IPS DF 19.7 (cell line): ENCODE results near the gene NREP.

ENCODE experiments used
- DNase-seq: peaks from one replicate; pipeline ENCODE4 v3.0.0-alpha.2; 2013; ENCODE audit warnings: low read depth, low spot score

NREP gene

GRCh38 chr5:111756581-111757354 is at the start of gene NREP:
TSS of gene NREP (minus strand) at chr5:111757194. CDS start at chr5:111755772, 1,422 bp downstream.
- DNase-seq: no peak

GRCh38 chr5:111806753-111807152 is 49.8 kb upstream of the NREP start:
- no peak for DNase-seq

- DNase-seq: no peak
These were observed 49.2 kb upstream of the NREP start for GRCh38 chr5:111806156-111806555.

- no peak for DNase-seq
These were observed 48.1 kb upstream of the NREP start for GRCh38 chr5:111805071-111805470.

GRCh38 chr5:111800351-111800750 is 43.4 kb upstream of the NREP start:
- DNase-seq: no peak

- no peak for DNase-seq
These were observed 38.1 kb upstream of the NREP start for GRCh38 chr5:111795142-111795541.

GRCh38 chr5:111792471-111793058 is 35.6 kb upstream of the NREP start:
- DNase-seq: no peak

- no peak for DNase-seq
These were observed 33.3 kb upstream of the NREP start for GRCh38 chr5:111790295-111790694.

- DNase-seq: no peak
These were observed 30.0 kb upstream of the NREP start for GRCh38 chr5:111787006-111787405.

- DNase-seq: no peak
These were observed 27.6 kb upstream of the NREP start for GRCh38 chr5:111784491-111785181.

GRCh38 chr5:111783537-111783936 is 26.5 kb upstream of the NREP start:
- no peak for DNase-seq

- DNase-seq: no peak
These were observed 25.2 kb upstream of the NREP start for GRCh38 chr5:111782216-111782615.

GRCh38 chr5:111781200-111781599 is 24.2 kb upstream of the NREP start:
- DNase-seq: no peak

GRCh38 chr5:111779922-111780292 is 22.9 kb upstream of the NREP start:
- no peak for DNase-seq

- DNase-seq: no peak
These were observed 22.4 kb upstream of the NREP start for GRCh38 chr5:111779260-111779921.

GRCh38 chr5:111776913-111777781 is 20.2 kb upstream of the NREP start:
- no peak for DNase-seq

GRCh38 chr5:111775224-111775623 is 18.2 kb upstream of the NREP start:
- DNase-seq: no peak

GRCh38 chr5:111774525-111774924 is 17.5 kb upstream of the NREP start:
- DNase-seq: no peak

GRCh38 chr5:111772456-111773122 is 15.6 kb upstream of the NREP start:
- DNase-seq: no peak

- DNase-seq: no peak
These were observed 12.5 kb upstream of the NREP start for GRCh38 chr5:111769541-111769940.
